Hepatocyte (in vitro differentiated cells): ENCODE measurements around the gene SRM. TPM values are rescaled to one million over a fixed set of nuclear protein-coding genes. Genes with fewer than 3 reads are reported as not detected.

Source experiments
- DNase-seq: peaks from one replicate; pipeline ENCODE4 v3.0.0-alpha.2; 2016; ENCODE audit warnings: low spot score
- H2AFZ ChIP-seq: fragments of 200-600 bp; sonication (generic); 2 replicates; pipeline ENCODE4 v1.6.0; 2016; ENCODE audit warnings: antibody characterized with exemption, mild to moderate bottlenecking
- H3K27ac ChIP-seq: fragments of 200-600 bp; sonication (generic); 2 replicates; pipeline ENCODE4 v1.5.1; 2016; ENCODE audit warnings: mild to moderate bottlenecking
- H3K27me3 ChIP-seq: fragments of 200-600 bp; sonication (generic); 2 replicates; pipeline ENCODE4 v1.6.1; 2016
- H3K36me3 ChIP-seq: fragments of 200-600 bp; sonication (generic); replicated peaks from 2 replicates; pipeline ENCODE4 v1.5.1; 2016; ENCODE audit warnings: low read depth; ENCODE audit not compliant: insufficient read depth
- H3K4me1 ChIP-seq: fragments of 200-600 bp; sonication (generic); 2 replicates; pipeline ENCODE4 v1.5.1; 2016; ENCODE audit warnings: mild to moderate bottlenecking, moderate library complexity; ENCODE audit not compliant: insufficient read depth
- H3K4me2 ChIP-seq: fragments of 200-600 bp; sonication (generic); 2 replicates; pipeline ENCODE4 v1.6.0; 2016
- H3K4me3 ChIP-seq: fragments of 200-600 bp; sonication (generic); 2 replicates; pipeline ENCODE4 v1.5.1; 2016; ENCODE audit warnings: mild to moderate bottlenecking
- H3K79me2 ChIP-seq: fragments of 200-600 bp; sonication (generic); 2 replicates; pipeline ENCODE4 v1.6.0; 2017; ENCODE audit warnings: mild to moderate bottlenecking
- H3K9me2 ChIP-seq: fragments of 200-600 bp; sonication (generic); replicated peaks from 2 replicates; pipeline ENCODE4 v1.6.0; 2017; ENCODE audit warnings: mild to moderate bottlenecking; ENCODE audit not compliant: insufficient read depth
- H3K9me3 ChIP-seq: fragments of 200-600 bp; sonication (generic); 2 replicates; pipeline ENCODE4 v1.5.1; 2016; ENCODE audit warnings: low read depth, mild to moderate bottlenecking
- H4K20me1 ChIP-seq: fragments of 200-600 bp; sonication (generic); 2 replicates; pipeline ENCODE4 v1.6.0; 2016; ENCODE audit warnings: mild to moderate bottlenecking; ENCODE audit not compliant: insufficient read depth, poor library complexity, severe bottlenecking
- EZH2 ChIP-seq: fragments of 200-600 bp; sonication (generic); IDR thresholded peaks from 2 replicates; pipeline ENCODE4 v1.6.1; 2016; ENCODE audit warnings: antibody characterized with exemption, mild to moderate bottlenecking, borderline replicate concordance
- WGBS: methylation state at CpG from one replicate; pipeline ENCODE4 v1.1.6; 2016; ENCODE audit warnings: low lambda C conversion rate; ENCODE audit errors: missing lambda C conversion rate; 5-methylcytosine and 5-hydroxymethylcytosine counted together
- polyA plus RNA-seq: library from polyadenylated mRNA; unstranded; fragments of >200 nt; fragmentation: Nextera tagmentation; extraction: Ambion mirVana; gene quantifications from 2 replicates; pipeline ENCODE4 v1.2.1, GENCODE V29; 2016
- total RNA-seq: library from RNA; depleted of rRNA; stranded (reverse); fragments of >200 nt; gene quantifications from 2 replicates; pipeline ENCODE4 v1.2.3, GENCODE V29; 2014
- TF ChIP-seq, protein P1 (sequence below): fragments of 200-600 bp; sonication (generic); IDR thresholded peaks from 2 replicates; pipeline ENCODE4 v1.5.1; 2016; ENCODE audit warnings: antibody characterized with exemption, mild to moderate bottlenecking; ENCODE audit not compliant: poor library complexity

SRM gene
- total and polyA plus RNA-seq, 2 experiments from 2014 or later = 22.7 to 186 TPM

DNA sequence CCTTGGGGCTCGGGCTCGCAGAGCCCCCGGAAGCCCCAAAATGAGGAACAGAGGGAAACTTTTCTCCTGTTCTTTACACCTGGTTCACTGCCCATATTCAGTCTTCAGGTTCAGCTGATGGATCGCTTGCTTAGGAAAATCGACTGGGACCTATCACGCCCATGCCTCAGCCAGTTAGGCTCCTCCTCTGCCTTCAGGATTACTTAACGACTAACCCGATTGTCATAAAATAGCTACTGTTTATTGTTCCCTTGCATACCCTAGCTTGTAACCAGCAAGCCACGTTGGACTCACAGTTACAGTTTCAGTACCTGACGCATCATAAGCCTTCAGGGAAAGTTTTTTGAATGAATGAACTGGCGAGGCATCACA, 46.7 kb downstream of the SRM start:
- peak overlapping the region; percentile 83 for H3K4me2 ChIP-seq
- no peaks in the 10 kb centered on the region for H3K9me3 ChIP-seq
- H3K4me3 ChIP-seq = peak overlapping the region; percentile 75
- H3K79me2 ChIP-seq = peaks cover 49% of the 10 kb centered on the region
- H3K27me3 ChIP-seq = no peaks in the 10 kb centered on the region
- peaks cover 17% of the 10 kb centered on the region for H3K4me1 ChIP-seq
- 3% methylated on average over 11 of the region's 11 CpGs for WGBS
- no peaks in the 10 kb centered on the region for H3K36me3 ChIP-seq
- H2AFZ ChIP-seq = no peak overlapping the region
- H3K9me2 ChIP-seq = no peaks in the 10 kb centered on the region
- H3K27ac ChIP-seq = peak overlapping the region; percentile 88
- peaks cover 51% of the 10 kb centered on the region for H4K20me1 ChIP-seq
- no peak for TF ChIP-seq EZH2
- DNase-seq = no peak

DNA sequence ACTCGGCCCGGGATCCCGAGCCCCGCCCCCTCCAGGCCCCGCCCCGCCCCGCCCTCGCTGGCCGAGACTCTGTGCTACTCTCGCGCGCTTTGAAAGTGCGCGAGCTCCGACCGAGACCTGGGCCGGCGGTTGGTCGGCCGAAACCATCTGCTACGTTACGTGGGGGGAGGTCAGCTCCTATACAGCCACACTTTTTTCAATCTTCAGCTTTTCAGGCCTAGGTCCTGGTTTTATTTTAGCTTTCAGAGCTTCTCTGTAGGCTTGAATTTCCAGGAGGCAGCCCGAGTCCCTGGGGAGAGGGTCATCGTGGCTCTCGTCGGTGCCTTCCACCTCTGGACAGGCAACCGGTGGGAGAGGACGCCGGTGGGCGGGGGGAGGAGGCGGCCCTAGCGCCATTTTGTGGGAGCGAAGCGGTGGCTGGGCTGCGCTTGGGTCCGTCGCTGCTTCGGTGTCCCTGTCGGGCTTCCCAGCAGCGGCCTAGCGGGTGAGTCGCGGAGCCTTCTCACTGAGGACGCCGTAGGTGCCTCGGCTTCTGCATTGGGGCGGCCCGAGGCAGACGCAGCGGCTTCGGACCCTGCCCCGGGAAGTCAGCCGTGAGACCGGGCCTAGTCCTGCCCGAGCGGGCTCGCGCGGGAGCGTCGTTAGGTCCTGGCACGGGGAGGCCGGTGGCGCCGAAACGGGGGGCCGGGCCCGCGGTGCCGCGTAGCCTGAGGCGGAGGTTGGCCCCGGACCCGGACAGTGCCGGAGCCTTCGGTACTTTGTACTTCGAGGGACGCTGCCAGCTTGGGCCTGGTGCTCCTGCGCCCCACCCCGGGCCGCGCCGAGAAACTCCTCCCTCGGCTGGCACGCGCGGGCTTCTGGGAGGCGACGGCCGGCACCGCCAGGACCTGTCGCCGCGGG, 47.3 kb downstream of the SRM start, which contains the start of gene TARDBP:
Gene TARDBP (plus strand): TSS at position 395 of the 900 bp plus-strand sequence. CDS start 1,074 bp downstream, outside the sequence.
- Histone ChIP-seq H3K27ac (peak within 1 kb of the TSS; percentile 88), H4K20me1 (peaks cover 48% of the 10 kb centered on the region), H3K9me2 (no peaks in the 10 kb centered on the region), H3K27me3 (no peaks in the 10 kb centered on the region), H3K4me2 (peak within 1 kb of the TSS; percentile 83), H3K4me3 (peak within 1 kb of the TSS; percentile 75), H3K4me1 (peaks cover 17% of the 10 kb centered on the region), H3K79me2 (peaks cover 47% of the 10 kb centered on the region), H3K9me3 (no peaks in the 10 kb centered on the region), H3K36me3 (no peaks in the 10 kb centered on the region), H2AFZ (peak within 1 kb of the TSS; percentile 85)
- DNase-seq = peak; percentile 95
- no peak for TF ChIP-seq EZH2
- TF ChIP-seq, protein P1, sequence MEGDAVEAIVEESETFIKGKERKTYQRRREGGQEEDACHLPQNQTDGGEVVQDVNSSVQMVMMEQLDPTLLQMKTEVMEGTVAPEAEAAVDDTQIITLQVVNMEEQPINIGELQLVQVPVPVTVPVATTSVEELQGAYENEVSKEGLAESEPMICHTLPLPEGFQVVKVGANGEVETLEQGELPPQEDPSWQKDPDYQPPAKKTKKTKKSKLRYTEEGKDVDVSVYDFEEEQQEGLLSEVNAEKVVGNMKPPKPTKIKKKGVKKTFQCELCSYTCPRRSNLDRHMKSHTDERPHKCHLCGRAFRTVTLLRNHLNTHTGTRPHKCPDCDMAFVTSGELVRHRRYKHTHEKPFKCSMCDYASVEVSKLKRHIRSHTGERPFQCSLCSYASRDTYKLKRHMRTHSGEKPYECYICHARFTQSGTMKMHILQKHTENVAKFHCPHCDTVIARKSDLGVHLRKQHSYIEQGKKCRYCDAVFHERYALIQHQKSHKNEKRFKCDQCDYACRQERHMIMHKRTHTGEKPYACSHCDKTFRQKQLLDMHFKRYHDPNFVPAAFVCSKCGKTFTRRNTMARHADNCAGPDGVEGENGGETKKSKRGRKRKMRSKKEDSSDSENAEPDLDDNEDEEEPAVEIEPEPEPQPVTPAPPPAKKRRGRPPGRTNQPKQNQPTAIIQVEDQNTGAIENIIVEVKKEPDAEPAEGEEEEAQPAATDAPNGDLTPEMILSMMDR = no peak
- under 1% methylated on average over 76 of the region's 94 CpGs for whole genome bisulfite sequencing

Other genes starting within 250 kb of the SRM start
- gene TARDBP, start 47.4 kb downstream of the SRM start, total RNA-seq = 78.0 and 80.0 TPM in 2 replicates
- gene TARDBP, start 47.4 kb downstream of the SRM start, polyA plus RNA-seq = 129 and 130 TPM in 2 replicates
- 1.0 and 3.3 TPM in 2 replicates for gene MASP2, start 12.8 kb downstream of the SRM start, total RNA-seq
- 9.5 and 16.6 TPM in 2 replicates for gene MASP2, start 12.8 kb downstream of the SRM start, polyA plus RNA-seq
- gene EXOSC10, start 39.9 kb upstream of the SRM start, total RNA-seq = 42.0 and 47.0 TPM in 2 replicates
- gene EXOSC10, start 39.9 kb upstream of the SRM start, polyA plus RNA-seq = 44.2 and 47.2 TPM in 2 replicates
- gene ANGPTL7, start 129.3 kb upstream of the SRM start, total RNA-seq = 19.7 and 25.6 TPM in 2 replicates
- gene ANGPTL7, start 129.3 kb upstream of the SRM start, polyA plus RNA-seq = 37.2 and 50.5 TPM in 2 replicates
- 35.8 and 37.7 TPM in 2 replicates for gene MTOR, start 202.5 kb upstream of the SRM start, total RNA-seq
- gene MTOR, start 202.5 kb upstream of the SRM start, polyA plus RNA-seq = 11.9 and 17.2 TPM in 2 replicates
- 9.1 and 9.8 TPM in 2 replicates for gene UBIAD1, start 213.2 kb upstream of the SRM start, total RNA-seq
- gene UBIAD1, start 213.2 kb upstream of the SRM start, polyA plus RNA-seq = 15.5 and 18.3 TPM in 2 replicates